Activated CD8-positive, alpha-beta memory T cell treated with anti-CD3 and anti-CD28 coated beads for 48 hours (primary cell): ENCODE measurements around the gene TMEM25.
"Not testable (repeated sequence)": the region's sequence is repeated elsewhere in the genome, so short reads cannot be mapped to it uniquely, and the experiment has no call there.

Experiments used
- DNase-seq, 3 experiments: peaks; one replicate each; pipeline ENCODE4 v3.0.0-alpha.2; 2020; ENCODE audit warnings: low read depth in 2 of 3, low spot score in 2 of 3

TMEM25 gene

GRCh38 chr11:118532091-118532490, 1.1 kb downstream of the TMEM25 start:
- DNase-seq, result no peak

- DNase-seq, result no peak
These were observed 2.1 kb downstream of the TMEM25 start for GRCh38 chr11:118532852-118533768.

GRCh38 chr11:118533769-118534729, 3.1 kb downstream of the TMEM25 start:
- no peak for DNase-seq

GRCh38 chr11:118535261-118535660, 4.3 kb downstream of the TMEM25 start:
- DNase-seq, result no peak

GRCh38 chr11:118536726-118537125, 5.7 kb downstream of the TMEM25 start:
- no peak for DNase-seq

- DNase-seq, result no peak
These were observed 6.5 kb downstream of the TMEM25 start for GRCh38 chr11:118537409-118537980.

GRCh38 chr11:118544010-118544646, 13.1 kb downstream of the TMEM25 start:
- DNase-seq, result no peak

- DNase-seq, result no peak
These were observed 13.6 kb downstream of the TMEM25 start for GRCh38 chr11:118544647-118545010.

GRCh38 chr11:118545533-118545932, 14.5 kb downstream of the TMEM25 start:
- no peak for DNase-seq

GRCh38 chr11:118547132-118547531, 16.1 kb downstream of the TMEM25 start:
- DNase-seq, result no peak

GRCh38 chr11:118552341-118552740, 21.3 kb downstream of the TMEM25 start:
- DNase-seq, result no peak

- DNase-seq, result no peak
These were observed 29.8 kb downstream of the TMEM25 start for GRCh38 chr11:118560806-118561205.

GRCh38 chr11:118565051-118565450, 34.1 kb downstream of the TMEM25 start:
- no peak for DNase-seq

- DNase-seq, result no peak
These were observed 38.7 kb downstream of the TMEM25 start for GRCh38 chr11:118569670-118570069.

GRCh38 chr11:118570787-118571186, 39.8 kb downstream of the TMEM25 start:
- no peak for DNase-seq

GRCh38 chr11:118571701-118572060, 40.7 kb downstream of the TMEM25 start:
- DNase-seq, result not testable (repeated sequence)

- DNase-seq, result peak; percentile 47 to 55 (median 47)
These were observed 41.3 kb downstream of the TMEM25 start, which contains the start of gene ARCN1 for GRCh38 chr11:118572061-118572980. Gene ARCN1, plus strand, starts transcription at chr11:118572409. Its CDS starts 139 bp downstream, at chr11:118572548.

- peak in 1 of 3 experiments; percentile 3 for DNase-seq
These were observed 42.1 kb downstream of the TMEM25 start for GRCh38 chr11:118572981-118573550.

- no peak for DNase-seq
These were observed 43.6 kb downstream of the TMEM25 start for GRCh38 chr11:118574636-118575035.
